Activated CD8-positive, alpha-beta T cell treated with anti-CD3 and anti-CD28 coated beads for 36 hours (primary cell): ENCODE results near the gene PTPRK. TPM values are rescaled to one million over a fixed set of nuclear protein-coding genes. Genes with fewer than 3 reads are reported as not detected.

Experiments
- ATAC-seq: fragments of 200-7000 bp; cut with Tn5 transposase; one replicate; pipeline ENCODE4 v1.10.0; 2021; ENCODE audit warnings: mild to moderate bottlenecking, moderate library complexity
- CTCF ChIA-PET: fragments of 350-600 bp; sonication (Branson Sonifier 250); formaldehyde crosslinking; loops from one replicate; lab custom pipeline; 2021; ENCODE audit warnings: antibody characterized with exemption; lab: Charles Lee
- POLR2A ChIA-PET: fragments of 350-600 bp; sonication (Branson Sonifier 250); formaldehyde crosslinking; loops from one replicate; lab custom pipeline; 2021; ENCODE audit warnings: antibody characterized with exemption; lab: Charles Lee
- DNase-seq: peaks from one replicate; pipeline ENCODE4 v3.0.0-alpha.2; 2020
- H3K27ac Mint-ChIP-seq: one replicate; pipeline ENCODE4 v1.8.0; 2021; ENCODE audit warnings: mild to moderate bottlenecking, mixed read lengths
- H3K27me3 Mint-ChIP-seq: one replicate; pipeline ENCODE4 v1.8.0; 2021; ENCODE audit warnings: mixed read lengths
- H3K36me3 Mint-ChIP-seq: one replicate; pipeline ENCODE4 v1.8.0; 2021; ENCODE audit warnings: low read depth, mixed read lengths
- H3K4me1 Mint-ChIP-seq: one replicate; pipeline ENCODE4 v1.8.0; 2021; ENCODE audit warnings: low read depth, mixed read lengths
- H3K4me3 Mint-ChIP-seq: one replicate; pipeline ENCODE4 v1.8.0; 2021; ENCODE audit warnings: mild to moderate bottlenecking, moderate library complexity, mixed read lengths
- H3K9me3 Mint-ChIP-seq: one replicate; pipeline ENCODE4 v1.8.0; 2021; ENCODE audit warnings: mixed read lengths
- CTCF ChIP-seq: fragments of 200-600 bp; IDR thresholded peaks from one replicate; pipeline ENCODE4 v1.8.0; 2022; ENCODE audit warnings: antibody characterized with exemption, mild to moderate bottlenecking
- intact Hi-C: fragments of 100-400 bp; cut with micrococcal nuclease; formaldehyde crosslinking; loops from one replicate; pipeline ENCODE4 v1.10.0; 2022
- total RNA-seq, 2 experiments: library from RNA; stranded (reverse); gene quantifications; one replicate each; pipeline ENCODE4 v1.2.3, GENCODE V29; 2021

Gene PTPRK
- total RNA-seq, 2 experiments from 2014 or later = 7.7 to 8.9 TPM

GRCh38 chr6:128370072-128370471, 150.3 kb downstream of the PTPRK start:
- Mint-ChIP-seq H3K27me3 (no peaks in the 10 kb centered on the region), H3K27ac (no peak overlapping the region), H3K4me3 (no peak overlapping the region), H3K9me3 (peaks cover 4% of the 10 kb centered on the region), H3K4me1 (no peaks in the 10 kb centered on the region), H3K36me3 (peaks cover under 1% of the 10 kb centered on the region)
- POLR2A ChIA-PET = no interaction called here
- CTCF ChIA-PET = interaction anchor here (0.9 kb wide), 1 partner anchor 514 kb away, joined by 3 read pairs; no protein-coding TSS in a partner anchor
- intact Hi-C loops = no loop called here
- no peak for TF ChIP-seq CTCF
- DNase-seq (no peak), ATAC-seq (no peak)

- intact Hi-C loops = no loop called here
- ChIA-PET POLR2A (interaction anchor here (0.6 kb wide), 1 partner anchor 364 kb away, joined by 3 read pairs; no protein-coding TSS in a partner anchor), CTCF (no interaction called here)
- no peaks in the 10 kb centered on the region for H3K36me3 Mint-ChIP-seq
- no peak for DNase-seq
- no peaks in the 10 kb centered on the region for H3K9me3 Mint-ChIP-seq
- no peak for ATAC-seq
- H3K27ac Mint-ChIP-seq = no peak overlapping the region
- H3K4me3 Mint-ChIP-seq = no peak overlapping the region
- no peaks in the 10 kb centered on the region for H3K4me1 Mint-ChIP-seq
- H3K27me3 Mint-ChIP-seq = no peaks in the 10 kb centered on the region
- no peak for TF ChIP-seq CTCF
Observed at GRCh38 chr6:128368213-128368944, 152.0 kb downstream of the PTPRK start.

- ChIA-PET POLR2A (no interaction called here), CTCF (no interaction called here)
- intact Hi-C loops = no loop called here
- Mint-ChIP-seq H3K27ac (no peak overlapping the region), H3K9me3 (no peaks in the 10 kb centered on the region), H3K4me1 (no peaks in the 10 kb centered on the region), H3K36me3 (no peaks in the 10 kb centered on the region), H3K4me3 (no peak overlapping the region), H3K27me3 (no peaks in the 10 kb centered on the region)
- ATAC-seq = no peak
- no peak for DNase-seq
- no peak for TF ChIP-seq CTCF
Observed at GRCh38 chr6:128367437-128367836, 153.0 kb downstream of the PTPRK start.

- ATAC-seq (no peak), DNase-seq (no peak)
- no peaks in the 10 kb centered on the region for H3K27me3 Mint-ChIP-seq
- intact Hi-C loops = no loop called here
- no peak overlapping the region for H3K27ac Mint-ChIP-seq
- no peak for TF ChIP-seq CTCF
- no peaks in the 10 kb centered on the region for H3K36me3 Mint-ChIP-seq
- H3K4me3 Mint-ChIP-seq = no peak overlapping the region
- no peaks in the 10 kb centered on the region for H3K4me1 Mint-ChIP-seq
- H3K9me3 Mint-ChIP-seq = no peaks in the 10 kb centered on the region
- POLR2A ChIA-PET = interaction anchor here (1.1 kb wide), 1 partner anchor 10 kb away, joined by 3 read pairs; no protein-coding TSS in a partner anchor
- CTCF ChIA-PET = no interaction called here
Observed at GRCh38 chr6:128365520-128366160, 154.8 kb downstream of the PTPRK start.
